H1 (cell line): ENCODE data around the gene CNTN5. TPM values are rescaled to one million over a fixed set of nuclear protein-coding genes. Genes with fewer than 3 reads are reported as not detected.

Experiments used
- CTCF ChIA-PET: fragments of 300-600 bp; sonication (Branson Sonifier 250); formaldehyde crosslinking; loops from one replicate; lab custom pipeline; 2021; ENCODE audit not compliant: partially characterized antibody; lab: Charles Lee
- POLR2A ChIA-PET: fragments of 300-600 bp; sonication (Branson Sonifier 250); formaldehyde crosslinking; loops from one replicate; lab custom pipeline; 2021; ENCODE audit warnings: inconsistent platforms; ENCODE audit not compliant: partially characterized antibody; lab: Charles Lee
- DNase-seq, 2 experiments: peaks; one replicate each; pipeline versions ENCODE4 v3.0.0 to v3.0.0-alpha.2; 2010 to 2022; ENCODE audit warnings: low spot score in 2 of 2, low read depth in 1 of 2, mixed read lengths in 1 of 2
- FAIRE-seq: peaks from 2 replicates; lab custom pipeline; 2011; peaks lifted over from hg19 to GRCh38; lab: Jason Lieb, UNC
- H2AFZ ChIP-seq: 2 replicates; pipeline ENCODE4 v1.8.1; 2012; ENCODE audit warnings: low read length, inconsistent platforms
- H2AK5ac ChIP-seq: 2 replicates; pipeline ENCODE4 v1.6.1; 2013; ENCODE audit warnings: low read depth, low read length
- H2BK120ac ChIP-seq: replicated peaks from 2 replicates; pipeline ENCODE3; 2013; ENCODE audit warnings: low read depth, low read length, inconsistent platforms
- H2BK12ac ChIP-seq: 2 replicates; pipeline ENCODE4 v1.6.1; 2013; ENCODE audit warnings: low read depth, low read length
- H2BK15ac ChIP-seq: 2 replicates; pipeline ENCODE4 v1.6.1; 2013; ENCODE audit warnings: low read length
- H2BK20ac ChIP-seq: 2 replicates; pipeline ENCODE4 v1.6.1; 2013; ENCODE audit warnings: low read length
- H2BK5ac ChIP-seq: 2 replicates; pipeline ENCODE4 v1.6.1; 2013; ENCODE audit warnings: low read depth, low read length
- H3K14ac ChIP-seq: 2 replicates; pipeline ENCODE4 v1.6.1; 2013; ENCODE audit warnings: inconsistent platforms; ENCODE audit not compliant: insufficient read length
- H3K18ac ChIP-seq: 2 replicates; pipeline ENCODE4 v1.6.1; 2013; ENCODE audit warnings: low read length; ENCODE audit errors: extremely low read depth
- H3K23ac ChIP-seq: 2 replicates; pipeline ENCODE4 v1.6.1; 2013; ENCODE audit warnings: inconsistent platforms; ENCODE audit not compliant: insufficient read length
- H3K23me2 ChIP-seq: 2 replicates; pipeline ENCODE4 v1.6.1; 2013; ENCODE audit warnings: low read depth, low read length
- H3K27ac ChIP-seq: 2 replicates; pipeline ENCODE4 v1.6.1; 2011; ENCODE audit warnings: low read depth, low read length, inconsistent platforms
- H3K27me3 ChIP-seq, 4 experiments: replicated peaks in 1 of 4; 1 replicate in 1 of 4; 2 replicates in 3 of 4; pipeline versions ENCODE4 v1.6.1 to v1.8.1; 2011 to 2013; ENCODE audit warnings: low read length in 3 of 4, mild to moderate bottlenecking in 3 of 4, inconsistent platforms in 2 of 4, mixed read lengths in 2 of 4, moderate library complexity in 1 of 4; ENCODE audit not compliant: control insufficient read depth in 3 of 4, insufficient read depth in 3 of 4; ENCODE audit errors: extremely low read depth in 1 of 4
- H3K36me3 ChIP-seq, 4 experiments: 2 replicates each; pipeline versions ENCODE4 v1.6.1 to v1.8.1; 2011 to 2013; ENCODE audit warnings: mild to moderate bottlenecking in 4 of 4, low read length in 3 of 4, moderate library complexity in 2 of 4, control low read depth in 1 of 4, inconsistent platforms in 1 of 4; ENCODE audit not compliant: insufficient read depth in 4 of 4, control insufficient read depth in 2 of 4
- H3K4ac ChIP-seq: replicated peaks from 2 replicates; pipeline ENCODE3; 2013; ENCODE audit warnings: low read length, low read depth, mixed read lengths, inconsistent platforms; ENCODE audit not compliant: insufficient read length
- H3K4me1 ChIP-seq, 4 experiments: replicated peaks in 1 of 4; 1 replicate in 1 of 4; 2 replicates in 3 of 4; pipeline versions ENCODE4 v1.6.1 to v1.8.1; 2011 to 2013; ENCODE audit warnings: low read length in 3 of 4, inconsistent platforms in 2 of 4, mixed read lengths in 1 of 4; ENCODE audit not compliant: insufficient read depth in 4 of 4, control insufficient read depth in 3 of 4
- H3K4me2 ChIP-seq, 2 experiments: 2 replicates each; pipeline versions ENCODE4 v1.6.1 to v1.8.1; 2011 to 2013; ENCODE audit warnings: low read depth in 2 of 2, low read length in 2 of 2, control low read depth in 1 of 2, inconsistent platforms in 1 of 2, mild to moderate bottlenecking in 1 of 2; ENCODE audit not compliant: insufficient read depth in 1 of 2
- H3K4me3 ChIP-seq, 4 experiments: fragments of 200-600, 300-600 bp in 1 of 4; sonication (generic), shearing (Covaris generic), sonication (Bioruptor Twin) in 1 of 4; 2 replicates each; pipeline versions ENCODE4 v1.5.1 to v1.8.1; 2011 to 2016; ENCODE audit warnings: low read length in 4 of 4, low read depth in 3 of 4, control low read depth in 2 of 4, inconsistent platforms in 2 of 4, mild to moderate bottlenecking in 2 of 4, mixed read lengths in 1 of 4, moderate library complexity in 1 of 4; ENCODE audit not compliant: insufficient read depth in 2 of 4; ENCODE audit errors: extremely low read depth in 1 of 4
- H3K56ac ChIP-seq: replicated peaks from 2 replicates; pipeline ENCODE3; 2013; ENCODE audit warnings: low read depth, mild to moderate bottlenecking, mixed read lengths, low read length, inconsistent platforms; ENCODE audit not compliant: insufficient read length
- H3K79me1 ChIP-seq: 2 replicates; pipeline ENCODE4 v1.6.1; 2013; ENCODE audit warnings: low read depth, low read length, control low read depth
- H3K79me2 ChIP-seq, 2 experiments: 2 replicates each; pipeline versions ENCODE4 v1.6.1 to v1.8.1; 2012 to 2013; ENCODE audit warnings: low read length in 2 of 2, mild to moderate bottlenecking in 2 of 2, inconsistent platforms in 1 of 2; ENCODE audit not compliant: insufficient read depth in 2 of 2, control insufficient read depth in 1 of 2
- H3K9ac ChIP-seq, 4 experiments: replicated peaks in 1 of 4; 1 replicate in 1 of 4; 2 replicates in 3 of 4; pipeline versions ENCODE4 v1.6.1 to v1.8.1; 2011 to 2013; ENCODE audit warnings: low read depth in 3 of 4, low read length in 3 of 4, control low read depth in 2 of 4, mild to moderate bottlenecking in 2 of 4, moderate library complexity in 2 of 4, inconsistent platforms in 1 of 4; ENCODE audit errors: extremely low read depth in 1 of 4
- H3K9me3 ChIP-seq, 2 experiments: 2 replicates each; pipeline versions ENCODE4 v1.6.1 to v1.8.1; 2012 to 2013; ENCODE audit warnings: mild to moderate bottlenecking in 2 of 2, moderate library complexity in 2 of 2, control low read depth in 1 of 2, inconsistent platforms in 1 of 2, low read depth in 1 of 2, low read length in 1 of 2, mixed read lengths in 1 of 2; ENCODE audit not compliant: insufficient read depth in 2 of 2
- H4K20me1 ChIP-seq, 2 experiments: replicated peaks in 1 of 2; 2 replicates each; pipeline versions ENCODE3 to v1.8.1; 2011 to 2013; ENCODE audit warnings: inconsistent platforms in 2 of 2, low read length in 2 of 2, mild to moderate bottlenecking in 1 of 2; ENCODE audit not compliant: insufficient read depth in 2 of 2, control insufficient read depth in 1 of 2
- H4K5ac ChIP-seq: 2 replicates; pipeline ENCODE4 v1.6.1; 2013; ENCODE audit warnings: low read length, low read depth, mixed read lengths, inconsistent platforms; ENCODE audit not compliant: insufficient read length
- H4K8ac ChIP-seq: 2 replicates; pipeline ENCODE4 v1.8.0; 2013; ENCODE audit warnings: mild to moderate bottlenecking, moderate library complexity, low read length, inconsistent platforms; ENCODE audit not compliant: insufficient read depth; ENCODE audit errors: extremely low read depth
- H4K91ac ChIP-seq: replicated peaks from 2 replicates; pipeline ENCODE3; 2013; ENCODE audit warnings: low read length, mixed read lengths, inconsistent platforms; ENCODE audit not compliant: insufficient read length
- KDM4A ChIP-seq: IDR thresholded peaks from one replicate; pipeline ENCODE4 v1.7.1; 2012; ENCODE audit warnings: low read depth, mild to moderate bottlenecking, moderate library complexity, low read length, inconsistent platforms; ENCODE audit not compliant: severe bottlenecking
- SRF ChIP-seq: IDR thresholded peaks from 2 replicates; pipeline ENCODE4 v1.6.1; 2011; ENCODE audit warnings: mild to moderate bottlenecking, low read depth, low read length, moderate library complexity
- TCF12 ChIP-seq: IDR thresholded peaks from 2 replicates; pipeline ENCODE4 v1.6.1; 2011; ENCODE audit warnings: low read depth, mild to moderate bottlenecking, low read length
- USF2 ChIP-seq: IDR thresholded peaks from 2 replicates; pipeline ENCODE4 v1.6.1; 2011; ENCODE audit warnings: low read length, improper control_type of control experiment
- WGBS, 2 experiments: shearing (Covaris generic) in 1 of 2; methylation state at CpG; one replicate each; pipeline versions ENCODE4 v1.1.6 to v1.1.7; 2013 to 2015; ENCODE audit warnings: low lambda C conversion rate in 2 of 2, mixed read lengths in 2 of 2, inconsistent platforms in 1 of 2, low coverage in 1 of 2, missing lambda C conversion rate in 1 of 2; ENCODE audit not compliant: insufficient replicate concordance in 2 of 2, insufficient coverage in 1 of 2, insufficient read length in 1 of 2; ENCODE audit errors: extremely low coverage in 1 of 2, missing lambda C conversion rate in 1 of 2; 5-methylcytosine and 5-hydroxymethylcytosine counted together
- polyA plus RNA-seq, 7 experiments: library from polyadenylated mRNA; depleted of rRNA in 3 of 7; stranded (reverse) in 5 of 7; unstranded in 2 of 7; fragments of >200 nt in 5 of 7; fragments of 200-250 nt in 2 of 7; gene quantifications; 1 replicate in 5 of 7; 2 replicates in 1 of 7; 4 replicates in 1 of 7; pipeline versions ENCODE4 v1.2.1 to v1.2.3, GENCODE V29; 2011 to 2013; ENCODE audit warnings: missing spikeins in 2 of 7, mixed read lengths in 2 of 7
- total RNA-seq: library from RNA; stranded (reverse); fragmentation: NEBNext Ultra II Directional; extraction: Animal tissue kit (Norgen Biotek cat#: 25700); gene quantifications from 2 replicates; pipeline ENCODE4 v1.2.1, GENCODE V29; 2021

Gene CNTN5
- total and polyA plus RNA-seq, 2 of the 8 experiments (the other 6 are each of a cell fraction or from before 2014, with no cell fraction given) = not detected

GRCh38 chr11:99349151-99349673, 328.5 kb downstream of the CNTN5 start:
- POLR2A ChIA-PET = no interaction called here
- no peak overlapping the region for H3K23ac ChIP-seq
- H2BK20ac ChIP-seq = no peak overlapping the region
- no peak overlapping the region for H3K14ac ChIP-seq
- H2AK5ac ChIP-seq = no peak overlapping the region
- WGBS, 2 experiments = 90% methylated on average over 5 of the region's 5 CpGs; no CpG with 5 or more reads in 1 of the 2 experiments
- H2BK120ac ChIP-seq = no peak overlapping the region
- TF ChIP-seq KDM4A (no peak), SRF (no peak), TCF12 (no peak), USF2 (no peak)
- H3K56ac ChIP-seq = no peak overlapping the region
- no peak overlapping the region for H3K9ac ChIP-seq
- no peak overlapping the region for H2AFZ ChIP-seq
- no peak overlapping the region for H3K4me3 ChIP-seq
- DNase-seq = no peak
- FAIRE-seq = no peak
- no peak overlapping the region for H4K8ac ChIP-seq
- H2BK5ac ChIP-seq = no peak overlapping the region
- no peak overlapping the region for H2BK15ac ChIP-seq
- H4K91ac ChIP-seq = no peak overlapping the region
- H3K79me2 ChIP-seq = no peaks in the 10 kb centered on the region
- no peak overlapping the region for H3K18ac ChIP-seq
- H3K27me3 ChIP-seq = no peaks in the 10 kb centered on the region
- CTCF ChIA-PET = no interaction called here
- no peak overlapping the region for H3K4ac ChIP-seq
- H4K20me1 ChIP-seq = no peaks in the 10 kb centered on the region
- H3K23me2 ChIP-seq = no peaks in the 10 kb centered on the region
- H3K9me3 ChIP-seq = no peaks in the 10 kb centered on the region
- no peak overlapping the region for H4K5ac ChIP-seq
- H3K4me1 ChIP-seq = no peaks in the 10 kb centered on the region
- no peak overlapping the region for H3K4me2 ChIP-seq
- H3K27ac ChIP-seq = no peak overlapping the region
- no peaks in the 10 kb centered on the region for H3K79me1 ChIP-seq
- no peak overlapping the region for H2BK12ac ChIP-seq
- H3K36me3 ChIP-seq = no peaks in the 10 kb centered on the region
